Measurements from ENCODE around the gene SH2D5. TPM values are rescaled to one million over a fixed set of nuclear protein-coding genes. Genes with fewer than 3 reads are reported as not detected.
"Not testable (repeated sequence)": the region's sequence is repeated elsewhere in the genome, so short reads cannot be mapped to it uniquely, and the experiment has no call there.

Gene SH2D5
- polyA plus RNA-seq, 2 of the 4 experiments (the other 2 are of a cell fraction), result 3.2 to 7.2 TPM

- TF ChIP-seq MYC (IDR thresholded peaks at IDR 0.05; ENCODE audit: borderline replicate concordance, low read length) (no peak), REST (IDR thresholded peaks at IDR 0.05) (no peak)
Measured at GRCh38 chr1:20719871-20720620, 12.5 kb downstream of the SH2D5 start (continued).

- Histone ChIP-seq H3K9me3 (no peaks in the 10 kb centered on the region), H3K4me1 (no peaks in the 10 kb centered on the region), H3K4me3 (no peak overlapping the region), H3K27ac (no peak overlapping the region), H3K4me2 (no peak overlapping the region)
- ATAC-seq, result no peak
- DNase-seq (ENCODE audit: low read depth in 1 of 2, low spot score in 1 of 2), result no peak
- CTCF ChIA-PET, result interaction anchor here (1.2 kb wide), 1 partner anchor 11 kb away, joined by 3 read pairs; no protein-coding TSS in a partner anchor
- TF ChIP-seq HDAC2 (IDR thresholded peaks at IDR 0.05), result no peak
- TF ChIP-seq TP53 (CRISPR knock-in tag; IDR thresholded peaks at IDR 0.05), result no peak
- TF ChIP-seq ZFP36 (IDR thresholded peaks at IDR 0.05; ENCODE audit: borderline replicate concordance, partially characterized antibody), result no peak
- TF ChIP-seq HEYL (CRISPR knock-in tag; IDR thresholded peaks at IDR 0.05), result no peak
- TF ChIP-seq CTCF (IDR thresholded peaks at IDR 0.05), result no peak
- no peak for TF ChIP-seq EHF (CRISPR knock-in tag; IDR thresholded peaks at IDR 0.05)
- TF ChIP-seq USF2 (IDR thresholded peaks at IDR 0.05), result no peak
- TF ChIP-seq PBX3 (IDR thresholded peaks at IDR 0.05), result no peak
- no peak for TF ChIP-seq NR3C1 (IDR thresholded peaks at IDR 0.05)
- TF ChIP-seq HES2 (IDR thresholded peaks at IDR 0.05), result no peak
- no peak for FAIRE-seq
- POLR2A ChIA-PET, result no interaction called here
- WGBS (ENCODE audit: missing lambda C conversion rate), result 96% methylated on average over 8 of the region's 8 CpGs
Measured at GRCh38 chr1:20719261-20719660, 13.2 kb downstream of the SH2D5 start.

- not testable (repeated sequence) for H3K9me3 ChIP-seq; ATAC-seq; DNase-seq (ENCODE audit: low read depth in 1 of 2, low spot score in 1 of 2); H3K4me1 ChIP-seq; FAIRE-seq
- peak overlapping the region; percentile 70 for H3K4me2 ChIP-seq
- ChIA-PET POLR2A (interaction anchor here (1.2 to 1.4 kb wide), 2 partner anchors 22 to 68 kb away, joined by 4 to 5 read pairs; partner anchors contain the start of gene HP1BP3), CTCF (interaction anchor here (1.0 to 1.2 kb wide), 3 partner anchors 10 to 21 kb away, joined by 3 to 4 read pairs (median 3); no protein-coding TSS in a partner anchor)
- H3K4me3 ChIP-seq, result peak overlapping the region; percentile 53; the same call in 2 of the 3 replicates
- H3K27ac ChIP-seq, result peak overlapping the region; percentile 59 to 84; a peak in 4 of 6 replicates
- WGBS (ENCODE audit: missing lambda C conversion rate), result 80% methylated on average over 8 of the region's 17 CpGs
Measured at GRCh38 chr1:20718343-20718882, 14.1 kb downstream of the SH2D5 start.

All from A549 (cell line).